Uterus (tissue), 2 donors: ENCODE results near the gene ZNF469.

Source experiments
- POLR2A ChIP-seq, 2 donors: fragments of 450-650 bp; IDR thresholded peaks; one replicate each; pipeline ENCODE4 v1.6.1; 2016; ENCODE audit warnings: antibody characterized with exemption in 2 of 2, mild to moderate bottlenecking in 1 of 2, moderate library complexity in 1 of 2
- TF ChIP-seq, protein P1 (sequence below), 4 experiments: fragments of 200-600 bp in 2 of 4; fragments of 450-650 bp in 2 of 4; sonication (generic) in 2 of 4; IDR thresholded peaks; one replicate each; pipeline ENCODE4 v1.5.1; 2016 to 2019; ENCODE audit warnings: antibody characterized with exemption in 4 of 4, mild to moderate bottlenecking in 2 of 4, moderate library complexity in 1 of 4

DNA sequence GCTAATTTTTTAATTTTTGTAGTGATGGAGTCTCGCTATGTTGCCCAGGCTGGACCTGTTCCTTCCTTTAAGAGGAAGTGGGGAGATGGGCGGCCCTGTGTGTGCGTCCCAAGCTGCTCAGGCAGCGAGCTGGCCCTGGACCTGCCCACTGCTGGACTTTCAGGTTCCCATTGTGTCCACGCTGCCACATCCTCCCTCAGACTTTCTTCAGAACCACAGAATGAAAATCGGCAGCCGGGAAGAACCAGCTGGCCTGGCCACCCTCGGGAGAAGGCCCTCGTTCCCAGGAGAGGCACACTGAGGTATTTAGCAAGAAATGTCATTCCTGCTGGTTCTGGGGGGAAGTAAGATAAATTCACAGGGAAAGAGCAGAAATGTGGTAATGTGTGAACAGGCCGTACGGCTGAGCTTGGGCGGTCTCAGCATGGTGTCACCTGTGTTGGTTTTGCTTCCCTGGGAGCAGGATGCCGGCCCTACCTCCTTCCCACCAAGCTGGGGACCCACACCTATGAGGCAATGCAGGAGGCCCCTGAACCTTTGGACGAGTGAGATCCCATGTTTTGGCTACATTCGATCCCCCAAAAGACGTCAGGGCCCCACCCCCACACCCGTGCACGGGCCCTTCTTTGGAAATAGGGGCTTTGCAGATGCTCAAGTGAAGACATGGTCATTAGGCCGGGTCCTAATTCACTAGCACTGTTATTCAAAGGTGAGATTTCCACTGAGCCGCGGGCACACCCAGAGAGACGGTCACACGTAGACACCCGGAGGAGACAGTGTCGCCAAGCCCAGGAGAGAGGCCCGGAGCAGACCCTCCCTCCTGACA is 35.9 kb upstream of the ZNF469 start:
- TF ChIP-seq, protein P1, sequence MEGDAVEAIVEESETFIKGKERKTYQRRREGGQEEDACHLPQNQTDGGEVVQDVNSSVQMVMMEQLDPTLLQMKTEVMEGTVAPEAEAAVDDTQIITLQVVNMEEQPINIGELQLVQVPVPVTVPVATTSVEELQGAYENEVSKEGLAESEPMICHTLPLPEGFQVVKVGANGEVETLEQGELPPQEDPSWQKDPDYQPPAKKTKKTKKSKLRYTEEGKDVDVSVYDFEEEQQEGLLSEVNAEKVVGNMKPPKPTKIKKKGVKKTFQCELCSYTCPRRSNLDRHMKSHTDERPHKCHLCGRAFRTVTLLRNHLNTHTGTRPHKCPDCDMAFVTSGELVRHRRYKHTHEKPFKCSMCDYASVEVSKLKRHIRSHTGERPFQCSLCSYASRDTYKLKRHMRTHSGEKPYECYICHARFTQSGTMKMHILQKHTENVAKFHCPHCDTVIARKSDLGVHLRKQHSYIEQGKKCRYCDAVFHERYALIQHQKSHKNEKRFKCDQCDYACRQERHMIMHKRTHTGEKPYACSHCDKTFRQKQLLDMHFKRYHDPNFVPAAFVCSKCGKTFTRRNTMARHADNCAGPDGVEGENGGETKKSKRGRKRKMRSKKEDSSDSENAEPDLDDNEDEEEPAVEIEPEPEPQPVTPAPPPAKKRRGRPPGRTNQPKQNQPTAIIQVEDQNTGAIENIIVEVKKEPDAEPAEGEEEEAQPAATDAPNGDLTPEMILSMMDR (IDR thresholded peaks at IDR 0.05): no peak
- TF ChIP-seq POLR2A (IDR thresholded peaks at IDR 0.05): no peak
